Astrocyte (in vitro differentiated cells and primary cell): ENCODE data around the gene DNHD1. TPM values are rescaled to one million over a fixed set of nuclear protein-coding genes. Genes with fewer than 3 reads are reported as not detected.

ENCODE experiments used
- DNase-seq: peaks from one replicate; pipeline ENCODE4 v3.0.0-alpha.2; 2010; ENCODE audit warnings: low read depth
- FAIRE-seq: peaks from 2 replicates; lab custom pipeline; 2011; peaks lifted over from hg19 to GRCh38; lab: Jason Lieb, UNC
- H2AFZ ChIP-seq: 2 replicates; pipeline ENCODE4 v1.6.0; 2012; ENCODE audit warnings: low read depth, low read length, inconsistent platforms
- H3K27ac ChIP-seq: 2 replicates; pipeline ENCODE4 v1.5.1; 2011; ENCODE audit warnings: low read depth, low read length, inconsistent platforms
- H3K27me3 ChIP-seq: 2 replicates; pipeline ENCODE4 v1.6.0; 2011; ENCODE audit warnings: low read length, inconsistent platforms; ENCODE audit not compliant: insufficient read depth
- H3K36me3 ChIP-seq: 2 replicates; pipeline ENCODE4 v1.5.1; 2011; ENCODE audit warnings: low read length, inconsistent platforms; ENCODE audit not compliant: insufficient read depth
- H3K4me1 ChIP-seq: 2 replicates; pipeline ENCODE4 v1.5.1; 2011; ENCODE audit warnings: low read length, inconsistent platforms; ENCODE audit not compliant: insufficient read depth
- H3K4me2 ChIP-seq: 2 replicates; pipeline ENCODE4 v1.6.0; 2012; ENCODE audit warnings: low read length, inconsistent platforms
- H3K4me3 ChIP-seq: 2 replicates; pipeline ENCODE4 v1.5.1; 2011; ENCODE audit warnings: low read depth, mild to moderate bottlenecking, low read length, inconsistent platforms; ENCODE audit not compliant: insufficient read depth
- H3K79me2 ChIP-seq: 2 replicates; pipeline ENCODE4 v1.6.0; 2012; ENCODE audit warnings: mild to moderate bottlenecking, low read length, inconsistent platforms; ENCODE audit not compliant: insufficient read depth
- H3K9ac ChIP-seq: 2 replicates; pipeline ENCODE4 v1.6.0; 2012; ENCODE audit warnings: mild to moderate bottlenecking, low read length, inconsistent platforms
- H3K9me3 ChIP-seq: 2 replicates; pipeline ENCODE4 v1.5.1; 2012; ENCODE audit warnings: low read depth, mild to moderate bottlenecking, low read length, inconsistent platforms; ENCODE audit not compliant: insufficient read depth
- H4K20me1 ChIP-seq: 2 replicates; pipeline ENCODE4 v1.6.0; 2012; ENCODE audit warnings: low read length, inconsistent platforms; ENCODE audit not compliant: insufficient read depth
- H3K27ac Mint-ChIP-seq: one replicate; pipeline ENCODE4 v1.8.0; 2021; ENCODE audit warnings: mild to moderate bottlenecking, mixed read lengths; ENCODE audit not compliant: unreplicated experiment
- H3K27me3 Mint-ChIP-seq: one replicate; pipeline ENCODE4 v1.8.0; 2021; ENCODE audit warnings: low read depth, mixed read lengths; ENCODE audit not compliant: unreplicated experiment
- H3K36me3 Mint-ChIP-seq: one replicate; pipeline ENCODE4 v1.8.0; 2021; ENCODE audit warnings: low read depth, mixed read lengths; ENCODE audit not compliant: unreplicated experiment
- H3K4me1 Mint-ChIP-seq: one replicate; pipeline ENCODE4 v1.8.0; 2021; ENCODE audit warnings: low read depth, mixed read lengths; ENCODE audit not compliant: unreplicated experiment
- H3K4me3 Mint-ChIP-seq: one replicate; pipeline ENCODE4 v1.8.0; 2021; ENCODE audit warnings: mild to moderate bottlenecking, moderate library complexity, mixed read lengths; ENCODE audit not compliant: unreplicated experiment
- H3K9me3 Mint-ChIP-seq: one replicate; pipeline ENCODE4 v1.8.0; 2021; ENCODE audit warnings: mild to moderate bottlenecking, mixed read lengths; ENCODE audit not compliant: unreplicated experiment
- CTCF ChIP-seq: IDR thresholded peaks from 2 replicates; pipeline ENCODE4 v1.5.1; 2011; ENCODE audit warnings: low read depth, mild to moderate bottlenecking, inconsistent platforms, low read length, moderate library complexity; ENCODE audit not compliant: insufficient read depth
- EZH2 ChIP-seq: IDR thresholded peaks from 2 replicates; pipeline ENCODE4 v1.6.1; 2012; ENCODE audit warnings: mild to moderate bottlenecking, low read length, inconsistent platforms; ENCODE audit not compliant: insufficient read depth
- total RNA-seq: library from RNA; stranded (reverse); gene quantifications from 2 replicates; pipeline ENCODE4 v1.2.1, GENCODE V29; 2021

The DNHD1 gene
- total RNA-seq, 1 donor from 2014 or later, result 8.2 TPM

GRCh38 chr11:6556139-6556949 lies 59.3 kb downstream of the DNHD1 start:
- no peak overlapping the region for H3K27ac Mint-ChIP-seq

GRCh38 chr11:6557063-6557462 lies 60.0 kb downstream of the DNHD1 start:
- no peaks in the 10 kb centered on the region for H3K36me3 ChIP-seq
- Mint-ChIP-seq H3K36me3 (peaks cover 17% of the 10 kb centered on the region), H3K4me1 (no peaks in the 10 kb centered on the region), H3K9me3 (peaks cover 2% of the 10 kb centered on the region), H3K4me3 (no peak overlapping the region), H3K27ac (no peak overlapping the region), H3K27me3 (no peaks in the 10 kb centered on the region)
- no peaks in the 10 kb centered on the region for H3K9me3 ChIP-seq
- H3K4me3 ChIP-seq, result no peak overlapping the region
- no peaks in the 10 kb centered on the region for H3K79me2 ChIP-seq
- DNase-seq (no peak), FAIRE-seq (no peak)
- no peak overlapping the region for H2AFZ ChIP-seq
- H3K27ac ChIP-seq, result no peak overlapping the region
- TF ChIP-seq EZH2 (no peak), CTCF (no peak)
- no peak overlapping the region for H3K4me2 ChIP-seq
- no peaks in the 10 kb centered on the region for H3K27me3 ChIP-seq
- no peak overlapping the region for H3K9ac ChIP-seq
- no peaks in the 10 kb centered on the region for H4K20me1 ChIP-seq
- no peaks in the 10 kb centered on the region for H3K4me1 ChIP-seq

More at GRCh38 chr11:6556139-6556949, 59.3 kb downstream of the DNHD1 start:
- H3K4me2 ChIP-seq, result no peak overlapping the region
- Mint-ChIP-seq H3K27me3 (no peaks in the 10 kb centered on the region), H3K36me3 (peaks cover 15% of the 10 kb centered on the region), H3K4me3 (no peak overlapping the region), H3K9me3 (no peaks in the 10 kb centered on the region), H3K4me1 (no peaks in the 10 kb centered on the region)
- no peak for FAIRE-seq
- no peaks in the 10 kb centered on the region for H3K4me1 ChIP-seq
- no peaks in the 10 kb centered on the region for H3K79me2 ChIP-seq
- no peak overlapping the region for H3K9ac ChIP-seq
- no peaks in the 10 kb centered on the region for H3K27me3 ChIP-seq
- TF ChIP-seq EZH2, result no peak
- TF ChIP-seq CTCF, result no peak
- no peak overlapping the region for H2AFZ ChIP-seq
- H3K4me3 ChIP-seq, result no peak overlapping the region
- no peak overlapping the region for H3K27ac ChIP-seq
- no peaks in the 10 kb centered on the region for H4K20me1 ChIP-seq
- no peaks in the 10 kb centered on the region for H3K9me3 ChIP-seq
- DNase-seq, result no peak
- no peaks in the 10 kb centered on the region for H3K36me3 ChIP-seq
